IPS-20b (cell line): ENCODE data around the gene CYTH3.
"Not testable (repeated sequence)": the region's sequence is repeated elsewhere in the genome, so short reads cannot be mapped to it uniquely, and the experiment has no call there.

Source experiments
- H3K27ac ChIP-seq: one replicate; pipeline ENCODE4 v1.5.1; 2013; ENCODE audit warnings: low read length
- H3K27me3 ChIP-seq: 2 replicates; pipeline ENCODE4 v1.6.1; 2013; ENCODE audit warnings: mild to moderate bottlenecking, low read length, inconsistent platforms; ENCODE audit not compliant: insufficient read depth
- H3K36me3 ChIP-seq: 2 replicates; pipeline ENCODE4 v1.6.1; 2013; ENCODE audit warnings: low read depth, mild to moderate bottlenecking, inconsistent platforms, low read length, moderate library complexity; ENCODE audit not compliant: insufficient read depth
- H3K4me1 ChIP-seq: 2 replicates; pipeline ENCODE4 v1.6.1; 2013; ENCODE audit warnings: mild to moderate bottlenecking, control low read depth, inconsistent platforms, low read length, moderate library complexity; ENCODE audit not compliant: insufficient read depth
- H3K4me3 ChIP-seq: 2 replicates; pipeline ENCODE4 v1.5.1; 2013; ENCODE audit warnings: mild to moderate bottlenecking, low read length, inconsistent platforms
- H3K9ac ChIP-seq: 2 replicates; pipeline ENCODE4 v1.6.1; 2013; ENCODE audit warnings: low read depth, mild to moderate bottlenecking, inconsistent platforms, low read length, moderate library complexity
- H3K9me3 ChIP-seq: 2 replicates; pipeline ENCODE4 v1.6.1; 2013; ENCODE audit warnings: mild to moderate bottlenecking, low read depth, low read length, inconsistent platforms; ENCODE audit not compliant: insufficient read depth

The CYTH3 gene

DNA sequence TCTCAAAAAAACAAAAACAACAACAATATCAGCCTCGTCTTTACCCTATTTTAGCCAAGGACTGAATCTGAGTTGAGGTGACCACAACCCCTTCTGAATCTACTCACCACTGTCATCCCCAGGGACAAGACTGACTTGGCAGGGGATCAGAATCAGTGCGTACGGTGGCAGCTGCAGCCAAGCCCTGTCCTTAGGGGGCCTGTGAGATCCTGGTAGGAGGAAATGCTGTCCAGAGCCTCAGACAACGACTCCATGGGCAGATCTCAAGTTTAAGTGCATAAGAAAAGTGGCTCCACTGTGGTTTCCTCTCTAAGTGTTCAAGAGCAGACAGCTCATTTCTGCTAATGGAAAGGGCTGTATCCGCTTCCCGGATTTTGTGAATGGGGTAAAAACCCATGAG is 22.4 kb upstream of the CYTH3 start:
- Histone ChIP-seq H3K9me3 (no peaks in the 10 kb centered on the region), H3K27ac (no peak overlapping the region), H3K4me3 (no peak overlapping the region), H3K4me1 (no peaks in the 10 kb centered on the region), H3K27me3 (no peaks in the 10 kb centered on the region), H3K9ac (no peak overlapping the region), H3K36me3 (no peaks in the 10 kb centered on the region)

DNA sequence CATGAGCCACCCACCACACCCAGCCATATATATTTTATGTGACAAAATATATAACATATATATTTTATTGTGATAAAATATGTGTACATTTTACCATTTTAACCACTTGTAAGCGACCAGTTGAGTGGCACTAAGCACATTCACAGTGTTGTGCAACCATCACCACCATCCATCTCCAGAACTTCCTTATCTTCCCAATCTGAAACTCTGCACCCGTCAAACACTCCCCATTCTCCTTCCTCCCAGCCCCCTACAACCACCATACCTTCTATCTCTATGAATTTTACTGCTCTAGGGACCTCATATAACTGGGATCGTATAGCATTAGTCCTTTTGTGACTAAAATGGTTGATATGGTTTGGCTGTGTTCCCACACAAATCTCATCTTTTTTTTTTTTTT is 20.8 kb upstream of the CYTH3 start:
- Histone ChIP-seq H3K27me3 (no peaks in the 10 kb centered on the region), H3K4me3 (no peak overlapping the region)

DNA sequence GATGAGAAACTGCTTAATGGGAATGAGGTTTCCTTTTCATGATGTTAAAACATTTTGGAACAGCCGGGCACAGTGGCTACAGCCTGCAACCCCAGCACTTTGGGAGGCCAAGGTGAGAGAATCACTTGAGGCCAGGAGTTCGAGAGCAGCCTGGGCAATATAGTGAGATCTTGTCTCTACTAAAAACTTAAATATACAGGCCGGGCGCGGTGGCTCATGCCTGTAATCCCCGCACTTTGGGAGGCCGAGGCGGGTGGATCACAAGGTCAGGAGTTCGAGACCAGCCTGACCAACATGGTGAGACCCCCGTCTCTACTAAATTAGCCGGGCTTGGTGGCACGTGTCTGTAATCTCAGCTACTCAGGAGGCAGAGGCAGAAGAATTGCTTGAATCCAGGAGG is 19.5 kb upstream of the CYTH3 start:
- not testable (repeated sequence) for H3K27me3 ChIP-seq, H3K9ac ChIP-seq, H3K9me3 ChIP-seq, H3K4me1 ChIP-seq, H3K27ac ChIP-seq, H3K4me3 ChIP-seq, H3K36me3 ChIP-seq

More for the DNA sequence above, 20.8 kb upstream of the CYTH3 start:
- Histone ChIP-seq H3K27ac (no peak overlapping the region), H3K4me1 (no peaks in the 10 kb centered on the region), H3K9ac (no peak overlapping the region), H3K9me3 (no peaks in the 10 kb centered on the region), H3K36me3 (no peaks in the 10 kb centered on the region)

DNA sequence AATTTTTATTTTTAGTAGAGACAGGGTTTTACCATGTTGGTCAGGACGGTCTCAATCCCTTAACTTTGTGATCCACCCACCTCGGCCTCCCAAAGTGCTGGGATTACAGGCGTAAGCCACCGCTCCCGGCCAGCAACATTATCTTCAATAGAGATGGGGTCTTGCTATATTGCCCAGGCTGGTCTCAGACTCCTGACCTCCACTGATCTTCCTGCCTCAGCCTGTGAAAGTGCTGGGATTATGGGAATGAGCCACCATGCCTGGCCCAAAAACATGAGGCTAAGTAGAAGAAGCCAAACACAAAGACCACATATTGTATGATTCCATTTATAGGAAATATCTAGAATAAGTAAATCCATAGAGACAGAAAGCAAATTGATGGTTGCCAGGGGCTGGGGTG is 19.1 kb upstream of the CYTH3 start:
- H3K27ac ChIP-seq = no peak overlapping the region
- H3K4me3 ChIP-seq = no peak overlapping the region
- no peaks in the 10 kb centered on the region for H3K9me3 ChIP-seq
- H3K9ac ChIP-seq = no peak overlapping the region
- no peaks in the 10 kb centered on the region for H3K4me1 ChIP-seq
- H3K27me3 ChIP-seq = no peaks in the 10 kb centered on the region
- H3K36me3 ChIP-seq = no peaks in the 10 kb centered on the region

DNA sequence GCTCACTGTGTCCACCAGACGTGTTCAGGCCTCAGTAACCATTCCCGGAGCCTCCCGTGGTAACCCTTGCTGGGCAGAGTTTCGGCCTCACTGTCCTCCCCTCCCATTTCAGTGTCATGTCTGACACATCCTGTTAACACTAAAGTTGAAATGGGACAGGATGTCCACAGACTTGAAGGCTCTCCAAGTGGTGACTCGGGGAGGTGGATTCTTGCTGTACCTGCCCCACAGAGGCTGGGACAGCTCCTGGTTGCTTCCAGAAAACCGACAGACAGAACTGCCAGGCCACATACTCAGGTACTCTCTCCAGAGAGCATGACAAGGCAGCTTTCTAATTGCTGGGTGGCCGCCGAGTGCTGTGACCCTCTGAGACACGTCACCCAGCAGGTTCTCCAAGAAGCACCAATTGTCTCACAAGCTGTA is 17.9 kb upstream of the CYTH3 start:
- Histone ChIP-seq H3K4me3 (no peak overlapping the region), H3K36me3 (no peaks in the 10 kb centered on the region), H3K27me3 (no peaks in the 10 kb centered on the region), H3K4me1 (no peaks in the 10 kb centered on the region), H3K27ac (no peak overlapping the region), H3K9ac (no peak overlapping the region), H3K9me3 (no peaks in the 10 kb centered on the region)

DNA sequence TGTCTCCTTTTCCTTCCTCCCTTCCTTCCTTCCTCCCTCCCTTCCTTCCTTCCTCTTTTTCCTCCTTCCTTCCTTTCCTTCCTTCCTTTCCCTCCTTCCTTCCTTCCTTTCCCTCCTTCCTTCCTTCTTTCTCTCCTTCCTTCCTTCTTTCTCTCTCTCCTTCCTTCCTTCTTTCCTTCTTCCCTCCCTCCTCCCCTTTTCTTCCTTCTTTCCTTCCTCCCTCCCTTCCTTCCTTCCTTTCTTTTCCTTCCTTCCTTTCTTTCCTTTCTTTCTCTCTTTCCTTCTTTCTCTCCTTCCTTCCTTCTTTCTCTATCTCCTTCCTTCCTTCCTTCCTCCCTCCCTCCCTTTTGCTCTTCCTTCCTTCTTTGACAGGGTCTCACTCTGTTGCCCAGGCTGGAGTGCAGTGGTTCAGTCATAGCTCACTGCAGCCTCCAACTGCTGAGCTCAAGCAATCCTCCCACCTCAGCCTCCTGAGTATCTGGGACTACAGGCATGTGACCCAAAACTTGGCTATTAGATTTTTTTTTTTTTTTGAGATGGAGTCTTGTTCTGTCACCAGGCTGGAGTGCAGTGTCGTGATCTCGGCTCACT is 15.9 kb upstream of the CYTH3 start:
- Histone ChIP-seq H3K9me3 (no peaks in the 10 kb centered on the region), H3K4me1 (no peaks in the 10 kb centered on the region), H3K9ac (no peak overlapping the region), H3K27me3 (no peaks in the 10 kb centered on the region), H3K4me3 (no peak overlapping the region), H3K36me3 (no peaks in the 10 kb centered on the region), H3K27ac (no peak overlapping the region)

DNA sequence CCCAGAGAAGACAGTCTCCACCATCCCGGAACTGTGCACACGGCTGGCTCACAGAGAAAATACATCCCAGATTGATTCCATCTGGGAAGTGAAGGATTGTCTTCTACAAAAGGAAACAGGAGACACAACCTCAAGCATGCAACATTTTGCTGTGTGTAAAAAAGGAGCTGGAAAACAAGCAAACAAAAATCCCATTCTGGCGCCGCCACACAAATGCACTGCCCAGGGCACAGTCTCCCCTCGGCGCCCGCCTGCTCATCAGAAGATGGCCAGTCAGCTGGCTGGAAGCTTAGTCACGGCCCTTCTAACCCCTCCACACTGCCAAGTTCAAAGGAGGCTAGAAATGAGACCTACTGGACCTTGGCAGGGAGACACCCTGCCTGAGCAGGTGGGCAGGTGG is 14.1 kb upstream of the CYTH3 start:
- H3K9me3 ChIP-seq = no peaks in the 10 kb centered on the region
- no peaks in the 10 kb centered on the region for H3K4me1 ChIP-seq
- H3K27me3 ChIP-seq = no peaks in the 10 kb centered on the region
- no peak overlapping the region for H3K27ac ChIP-seq
- no peak overlapping the region for H3K9ac ChIP-seq
- no peak overlapping the region for H3K4me3 ChIP-seq
- H3K36me3 ChIP-seq = no peaks in the 10 kb centered on the region

DNA sequence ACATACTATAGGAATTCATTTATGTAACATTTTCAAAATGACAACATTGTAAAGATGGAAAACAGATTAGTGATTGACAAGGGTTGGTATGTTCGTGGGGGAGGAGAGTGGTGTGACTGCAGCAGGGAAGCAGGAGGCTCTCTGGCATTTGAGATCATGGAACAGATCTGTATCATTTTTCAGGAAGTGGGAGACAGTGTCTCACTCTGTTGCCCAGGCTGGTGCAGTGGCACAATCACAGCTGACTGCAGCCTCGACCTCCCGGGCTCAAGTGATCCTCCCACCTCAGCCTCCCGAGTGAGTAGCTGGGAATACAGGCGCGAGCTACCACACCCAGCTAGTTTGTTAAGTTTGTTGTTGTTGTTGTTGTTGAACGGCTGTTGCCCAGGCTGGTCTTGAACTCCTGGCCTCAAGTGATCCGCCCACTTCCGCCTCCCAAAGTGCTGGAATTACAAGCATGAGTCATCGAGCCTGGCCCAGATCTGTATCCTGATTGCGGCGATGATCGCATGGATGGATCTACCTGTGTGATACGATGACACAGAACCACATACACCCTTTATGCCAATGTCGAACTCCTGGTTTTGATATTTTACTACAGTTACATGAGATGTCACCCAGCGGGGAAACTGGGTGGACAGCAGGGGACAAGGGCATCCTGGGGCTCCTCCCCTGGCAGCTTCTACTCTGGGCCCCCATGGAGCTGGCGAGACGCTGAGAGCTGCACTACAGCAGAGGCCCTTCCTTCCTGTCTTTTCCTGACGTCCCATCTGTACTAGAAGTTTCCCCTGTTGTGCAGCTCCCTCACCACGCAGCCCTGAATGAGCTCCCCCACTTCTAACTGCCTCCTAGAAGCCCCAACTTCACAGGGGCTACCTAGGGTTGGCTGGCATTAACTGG is 12.3 kb upstream of the CYTH3 start:
- no peaks in the 10 kb centered on the region for H3K4me1 ChIP-seq
- no peak overlapping the region for H3K27ac ChIP-seq
- no peaks in the 10 kb centered on the region for H3K9me3 ChIP-seq
- no peak overlapping the region for H3K4me3 ChIP-seq
- H3K9ac ChIP-seq = no peak overlapping the region
- H3K27me3 ChIP-seq = no peaks in the 10 kb centered on the region
- H3K36me3 ChIP-seq = no peaks in the 10 kb centered on the region

DNA sequence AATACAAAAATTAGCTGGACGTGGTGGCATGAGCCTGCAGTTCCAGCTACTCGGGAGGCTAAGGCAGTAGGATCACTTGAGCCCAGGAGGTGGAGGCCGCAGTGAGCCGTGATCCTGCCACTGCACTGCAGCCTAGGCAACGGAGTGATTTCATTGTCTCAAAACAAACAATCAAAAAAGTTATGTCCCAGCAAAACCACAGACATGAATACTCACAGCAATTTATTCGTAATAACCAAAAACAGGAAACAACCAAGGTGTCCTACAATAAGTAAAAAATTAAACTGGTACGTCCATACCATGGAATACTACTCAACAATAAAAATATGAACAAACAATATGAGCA is 11.6 kb upstream of the CYTH3 start:
- Histone ChIP-seq H3K27ac (no peak overlapping the region), H3K4me1 (no peaks in the 10 kb centered on the region), H3K36me3 (no peaks in the 10 kb centered on the region), H3K4me3 (no peak overlapping the region), H3K9ac (no peak overlapping the region), H3K9me3 (no peaks in the 10 kb centered on the region), H3K27me3 (no peaks in the 10 kb centered on the region)

DNA sequence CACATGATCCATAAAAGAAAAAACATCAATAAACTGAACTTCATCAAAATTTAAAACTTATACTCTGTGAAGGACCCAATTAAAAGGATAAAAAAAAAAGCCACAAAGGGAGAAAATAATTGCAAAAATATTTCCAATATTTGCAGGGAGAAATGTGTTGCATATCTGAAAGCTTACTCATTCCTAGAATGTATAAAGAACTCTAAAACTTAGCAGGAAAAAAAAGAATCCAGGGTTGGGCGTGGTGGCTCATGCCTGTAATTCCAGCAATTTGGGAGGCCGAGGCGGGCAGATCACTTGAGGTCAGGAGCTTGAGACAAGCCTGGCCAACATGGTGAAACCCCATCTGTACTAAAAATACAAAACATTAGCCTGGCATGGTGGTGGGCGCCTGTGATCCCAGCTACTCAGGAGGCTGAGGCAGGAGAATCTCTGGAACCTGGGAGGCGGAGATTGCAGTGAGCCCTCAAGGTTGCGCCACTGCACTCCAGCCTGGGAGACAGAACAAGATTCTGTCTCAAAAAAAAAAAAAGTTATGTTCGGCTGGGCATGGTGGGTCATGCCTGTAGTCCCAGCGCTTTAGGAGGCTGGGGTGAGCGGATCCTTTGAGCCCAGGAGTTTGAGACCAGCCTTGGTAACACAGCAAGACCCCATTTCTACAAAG is 11.1 kb upstream of the CYTH3 start:
- H3K36me3 ChIP-seq, H3K9ac ChIP-seq, H3K4me1 ChIP-seq, H3K27ac ChIP-seq, H3K9me3 ChIP-seq, H3K27me3 ChIP-seq, H3K4me3 ChIP-seq: not testable (repeated sequence)

DNA sequence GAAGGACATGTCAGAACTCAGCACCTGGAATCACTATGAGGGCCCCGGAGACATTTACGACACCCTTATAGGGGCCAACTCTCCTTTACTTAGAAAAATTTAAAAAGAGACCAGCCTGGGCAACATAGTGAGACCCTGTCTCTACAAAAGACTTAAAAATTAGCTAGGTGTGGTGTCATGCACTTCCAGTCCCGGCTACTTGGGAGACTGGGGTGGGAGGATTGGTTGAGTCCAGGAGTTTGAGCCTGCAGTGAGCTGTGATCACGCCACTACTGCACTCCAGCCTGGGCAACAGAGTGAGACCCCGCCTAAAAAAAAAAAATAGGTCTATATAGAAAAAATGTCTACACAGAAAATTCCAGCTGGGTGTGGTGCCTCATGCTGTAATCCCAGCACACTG is 7.5 kb upstream of the CYTH3 start:
- Histone ChIP-seq H3K9ac (no peak overlapping the region), H3K4me1 (no peaks in the 10 kb centered on the region), H3K36me3 (no peaks in the 10 kb centered on the region), H3K27me3 (no peaks in the 10 kb centered on the region), H3K4me3 (no peak overlapping the region), H3K27ac (no peak overlapping the region), H3K9me3 (no peaks in the 10 kb centered on the region)

DNA sequence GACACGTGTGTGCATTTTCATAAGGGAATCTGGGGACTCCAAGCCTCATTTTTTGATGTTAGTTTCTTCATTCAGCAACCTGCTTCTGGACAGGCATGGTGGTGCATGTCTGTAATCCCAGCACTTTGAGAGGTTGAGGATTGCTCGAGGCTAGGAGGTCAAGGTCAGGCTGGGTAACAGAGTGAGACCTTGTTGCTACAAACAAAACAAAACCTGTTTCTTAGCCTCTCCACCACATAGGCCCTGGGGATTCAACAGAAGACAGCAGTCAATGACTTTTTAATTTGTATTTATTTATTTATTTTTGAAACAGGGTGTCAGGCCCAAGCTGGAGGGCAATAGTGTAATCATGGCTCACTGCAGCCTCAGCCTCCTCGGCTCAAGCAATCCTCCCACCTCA is 6.9 kb upstream of the CYTH3 start:
- Histone ChIP-seq H3K27ac (no peak overlapping the region), H3K36me3 (no peaks in the 10 kb centered on the region), H3K4me1 (no peaks in the 10 kb centered on the region), H3K27me3 (0 out of 2 replicates have a peak, but pooled peaks cover under 1% of the 10 kb centered on the region), H3K9ac (no peak overlapping the region), H3K9me3 (no peaks in the 10 kb centered on the region), H3K4me3 (no peak overlapping the region)
